SU-DHL-6 (cell line): ENCODE data around the gene DLG1.

Source experiments
- CTCF ChIP-seq: fragments of 200-600 bp; sonication (generic); IDR thresholded peaks from one replicate; pipeline ENCODE4 v1.5.1; 2017; ENCODE audit warnings: antibody characterized with exemption, mild to moderate bottlenecking, low read length, moderate library complexity; ENCODE audit not compliant: insufficient read depth, poor library complexity, severe bottlenecking
- EZH2phosphoT487 ChIP-seq: fragments of 200-600 bp; sonication (generic), shearing (Covaris generic); conservative IDR thresholded peaks from 2 replicates; pipeline ENCODE4 v1.6.1; 2018; ENCODE audit warnings: mild to moderate bottlenecking, antibody characterized with exemption, low read length, moderate library complexity, mixed read lengths

GRCh38 chr3:197023998-197024651, 274.3 kb downstream of the DLG1 start:
- TF ChIP-seq CTCF (no peak), EZH2phosphoT487 (no peak)
